NT2/D1 (cell line): Measurements from ENCODE around the gene PLCH1.

Experiments used
- YY1 ChIP-seq: IDR thresholded peaks from 2 replicates; pipeline ENCODE4 v1.6.1; 2011; ENCODE audit not compliant: insufficient read length, insufficient read depth
- ZNF274 ChIP-seq: IDR thresholded peaks from 2 replicates; pipeline ENCODE4 v1.6.1; 2011; ENCODE audit warnings: mild to moderate bottlenecking, low read depth, low read length

DNA sequence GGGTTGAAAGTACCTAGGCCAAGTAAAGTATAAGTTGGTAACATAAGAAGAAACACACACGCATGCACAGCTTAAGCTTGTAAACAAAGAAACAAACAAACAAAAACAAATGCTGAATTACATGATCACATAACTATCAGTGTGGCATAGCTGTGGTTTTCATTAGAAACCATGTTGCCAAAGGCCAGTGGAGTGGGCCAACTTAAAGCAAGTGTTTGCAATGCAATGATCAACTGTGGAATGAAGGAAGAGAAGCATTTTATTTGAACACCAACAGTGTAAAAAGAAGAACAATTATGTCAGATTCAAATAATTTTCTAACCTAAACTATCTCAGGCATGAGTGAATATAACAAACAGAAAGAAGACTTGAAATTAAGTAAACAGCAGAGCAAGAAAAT lies 252.0 kb downstream of the PLCH1 start:
- TF ChIP-seq ZNF274 (no peak), YY1 (no peak)
